A549 treated with CpdA at 1 μM for 4 hours (cell line): ENCODE results near the gene YWHAB. TPM values are rescaled to one million over a fixed set of nuclear protein-coding genes. Genes with fewer than 3 reads are reported as not detected.

Experiments
- total RNA-seq: library from RNA; stranded (reverse); fragments of 200-300 nt; extraction: Qiagen RNA extraction; gene quantifications from 5 replicates; pipeline ENCODE4 v1.2.3, GENCODE V29; 2022; ENCODE audit warnings: low read depth

Gene YWHAB
- total RNA-seq: 186 to 212 TPM (median 197 TPM) in 5 replicates

GRCh38 chr20:44885392-44886265 is at the start of gene YWHAB:
Gene YWHAB (plus strand): TSS chr20:44885705. CDS start chr20:44901534, 15,829 bp downstream.

DNA sequence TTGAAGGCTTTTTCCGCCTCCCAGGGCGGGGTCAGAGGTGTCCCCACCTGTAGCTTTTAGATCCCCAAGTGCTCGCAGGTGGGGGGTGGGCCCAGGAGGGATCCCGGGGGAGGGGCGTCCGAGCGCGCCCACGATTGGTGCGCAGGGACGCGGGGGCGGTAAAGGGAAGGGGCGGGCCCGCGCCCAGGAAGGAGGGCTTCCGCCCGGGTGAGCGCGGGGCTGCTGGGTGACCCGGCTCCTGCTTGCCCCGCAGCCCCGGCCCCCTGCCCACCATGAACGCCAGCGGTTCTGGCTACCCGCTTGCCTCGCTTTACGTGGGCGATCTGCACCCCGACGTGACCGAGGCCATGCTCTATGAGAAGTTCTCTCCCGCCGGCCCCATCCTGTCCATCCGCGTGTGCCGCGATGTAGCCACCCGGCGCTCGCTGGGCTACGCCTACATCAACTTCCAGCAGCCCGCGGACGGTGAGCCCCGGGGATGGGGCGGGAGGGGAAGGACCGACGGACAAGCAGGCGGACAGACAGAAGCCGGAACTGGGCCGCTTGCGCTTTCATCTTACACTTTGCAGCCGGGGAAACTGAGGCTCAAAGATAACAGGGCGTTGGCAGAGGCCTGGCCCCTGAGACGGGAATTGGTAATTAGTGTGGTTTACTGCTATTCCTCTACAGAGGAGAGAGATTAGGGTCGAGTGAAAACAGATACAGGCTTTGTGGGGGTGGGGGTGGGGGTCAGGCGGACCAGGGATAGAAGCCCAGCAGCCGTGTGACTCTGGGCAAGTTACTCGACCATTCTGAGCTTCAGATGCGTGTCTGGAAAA is 24.6 kb downstream of the YWHAB start, which contains the start of gene PABPC1L:
Gene PABPC1L, plus strand, starts transcription at position 189 of the 818 bp plus-strand sequence. Its CDS starts 84 bp downstream, at position 273.

Other genes starting within 250 kb of the YWHAB start
- gene ADA, start 234.0 kb upstream of the YWHAB start, total RNA-seq: 46.2 to 62.7 TPM (median 54.3 TPM) in 5 replicates
- 23.9 to 36.6 TPM (median 26.9 TPM) in 5 replicates for gene CCN5, start 170.3 kb upstream of the YWHAB start, total RNA-seq
- gene KCNK15, start 139.8 kb upstream of the YWHAB start, total RNA-seq: 0.51 to 0.89 TPM (median 0.62 TPM) in 5 replicates
- gene RIMS4, start 75.2 kb upstream of the YWHAB start, total RNA-seq: 1.0 to 1.7 TPM (median 1.6 TPM) in 5 replicates
- 14.2 to 20.2 TPM (median 17.9 TPM) in 5 replicates for gene PABPC1L, start 24.4 kb downstream of the YWHAB start, total RNA-seq
- gene TOMM34, start 74.7 kb downstream of the YWHAB start, total RNA-seq: 39.4 to 43.9 TPM (median 42.4 TPM) in 5 replicates
- gene STK4, start 80.8 kb downstream of the YWHAB start, total RNA-seq: 11.9 to 16.8 TPM (median 13.8 TPM) in 5 replicates
- not detected in 5 replicates for gene KCNS1, start 215.4 kb downstream of the YWHAB start, total RNA-seq
- not detected in 5 replicates for gene WFDC5, start 229.5 kb downstream of the YWHAB start, total RNA-seq
- gene WFDC12, start 238.8 kb downstream of the YWHAB start, total RNA-seq: not detected in 5 replicates